OCI-LY7 (cell line): Measurements from ENCODE around the gene ZNF3.

ENCODE experiments used
- EZH2phosphoT487 ChIP-seq: fragments of 200-600 bp; sonication (generic); IDR thresholded peaks from 2 replicates; pipeline ENCODE4 v1.6.1; 2018; ENCODE audit warnings: low read depth, borderline replicate concordance, mild to moderate bottlenecking, mixed run types, antibody characterized with exemption, low read length, moderate library complexity, mixed read lengths
- TF ChIP-seq, protein P1 (sequence below): fragments of 200-600 bp; sonication (generic); conservative IDR thresholded peaks from 2 replicates; pipeline ENCODE4 v1.5.1; 2014; ENCODE audit warnings: mild to moderate bottlenecking, antibody characterized with exemption, low read length, moderate library complexity, mixed read lengths

DNA sequence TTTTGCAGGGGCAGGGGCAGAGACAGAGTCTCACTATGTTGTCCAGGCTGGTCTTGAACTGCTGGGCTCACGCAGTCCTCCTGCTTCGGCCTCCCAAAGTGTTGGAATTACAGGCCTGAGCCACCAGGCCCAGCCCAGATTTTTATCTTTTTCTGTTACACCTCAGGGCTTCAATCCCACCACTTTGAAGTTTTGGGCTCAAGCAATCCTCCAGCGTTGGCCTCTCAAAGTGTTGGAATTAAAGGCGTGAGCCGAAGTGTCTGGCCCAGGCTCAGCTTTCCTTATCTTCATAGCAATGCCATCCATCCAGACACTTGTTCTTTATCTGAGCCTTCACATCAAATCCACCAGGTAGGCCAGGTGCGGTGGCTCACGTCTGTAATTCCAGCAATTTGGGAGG lies 33.5 kb upstream of the ZNF3 start:
- TF ChIP-seq, protein P1, sequence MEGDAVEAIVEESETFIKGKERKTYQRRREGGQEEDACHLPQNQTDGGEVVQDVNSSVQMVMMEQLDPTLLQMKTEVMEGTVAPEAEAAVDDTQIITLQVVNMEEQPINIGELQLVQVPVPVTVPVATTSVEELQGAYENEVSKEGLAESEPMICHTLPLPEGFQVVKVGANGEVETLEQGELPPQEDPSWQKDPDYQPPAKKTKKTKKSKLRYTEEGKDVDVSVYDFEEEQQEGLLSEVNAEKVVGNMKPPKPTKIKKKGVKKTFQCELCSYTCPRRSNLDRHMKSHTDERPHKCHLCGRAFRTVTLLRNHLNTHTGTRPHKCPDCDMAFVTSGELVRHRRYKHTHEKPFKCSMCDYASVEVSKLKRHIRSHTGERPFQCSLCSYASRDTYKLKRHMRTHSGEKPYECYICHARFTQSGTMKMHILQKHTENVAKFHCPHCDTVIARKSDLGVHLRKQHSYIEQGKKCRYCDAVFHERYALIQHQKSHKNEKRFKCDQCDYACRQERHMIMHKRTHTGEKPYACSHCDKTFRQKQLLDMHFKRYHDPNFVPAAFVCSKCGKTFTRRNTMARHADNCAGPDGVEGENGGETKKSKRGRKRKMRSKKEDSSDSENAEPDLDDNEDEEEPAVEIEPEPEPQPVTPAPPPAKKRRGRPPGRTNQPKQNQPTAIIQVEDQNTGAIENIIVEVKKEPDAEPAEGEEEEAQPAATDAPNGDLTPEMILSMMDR, result no peak
- TF ChIP-seq EZH2phosphoT487, result no peak
